H9 (cell line): ENCODE data around the gene TADA2B. TPM values are rescaled to one million over a fixed set of nuclear protein-coding genes. Genes with fewer than 3 reads are reported as not detected.
A peak's percentile ranks its signal among the peaks of the same experiment; 100 is the strongest.

Experiments
- DNase-seq: peaks from one replicate; pipeline ENCODE4 v3.0.0-alpha.2; 2017
- H2AFZ ChIP-seq: one replicate; pipeline ENCODE4 v1.6.1; 2013; ENCODE audit warnings: mild to moderate bottlenecking, low read length, control low read depth, moderate library complexity
- H2AK5ac ChIP-seq: 2 replicates; pipeline ENCODE4 v1.6.1; 2013; ENCODE audit warnings: low read length, control low read depth, mixed read lengths; ENCODE audit not compliant: insufficient read length
- H2BK120ac ChIP-seq: one replicate; pipeline ENCODE4 v1.6.1; 2013; ENCODE audit warnings: low read depth, mild to moderate bottlenecking, low read length, control low read depth, inconsistent platforms; ENCODE audit not compliant: poor library complexity, severe bottlenecking
- H2BK12ac ChIP-seq: 2 replicates; pipeline ENCODE4 v1.6.1; 2013; ENCODE audit warnings: low read length, control low read depth, mixed read lengths, low read depth; ENCODE audit not compliant: insufficient read length
- H2BK15ac ChIP-seq: 2 replicates; pipeline ENCODE4 v1.6.1; 2013; ENCODE audit warnings: low read depth, low read length, control low read depth
- H2BK20ac ChIP-seq: one replicate; pipeline ENCODE4 v1.6.1; 2013; ENCODE audit warnings: low read depth, mild to moderate bottlenecking, low read length, control low read depth, inconsistent platforms; ENCODE audit not compliant: poor library complexity, severe bottlenecking
- H2BK5ac ChIP-seq: 2 replicates; pipeline ENCODE4 v1.6.1; 2013; ENCODE audit warnings: low read length, control low read depth, mixed read lengths; ENCODE audit not compliant: insufficient read length
- H3K14ac ChIP-seq: 2 replicates; pipeline ENCODE4 v1.6.1; 2013; ENCODE audit warnings: low read length, control low read depth; ENCODE audit not compliant: insufficient read depth
- H3K18ac ChIP-seq: 2 replicates; pipeline ENCODE4 v1.6.1; 2013; ENCODE audit warnings: low read depth, mild to moderate bottlenecking, mixed read lengths, low read length, control low read depth; ENCODE audit not compliant: insufficient read length
- H3K23ac ChIP-seq: 2 replicates; pipeline ENCODE4 v1.6.1; 2013; ENCODE audit warnings: low read length, control low read depth, mixed read lengths, low read depth; ENCODE audit not compliant: insufficient read length
- H3K23me2 ChIP-seq: 2 replicates; pipeline ENCODE4 v1.6.1; 2013; ENCODE audit warnings: low read depth, mild to moderate bottlenecking, mixed read lengths, low read length, control low read depth; ENCODE audit not compliant: insufficient read length, poor library complexity, severe bottlenecking
- H3K27ac ChIP-seq: 2 replicates; pipeline ENCODE4 v1.5.1; 2013; ENCODE audit warnings: low read length, control low read depth, mixed read lengths, low read depth; ENCODE audit not compliant: insufficient read length
- H3K27me3 ChIP-seq: 2 replicates; pipeline ENCODE4 v1.6.1; 2013; ENCODE audit warnings: low read length, control low read depth, inconsistent platforms; ENCODE audit not compliant: insufficient read depth
- H3K4ac ChIP-seq: 2 replicates; pipeline ENCODE4 v1.6.1; 2013; ENCODE audit warnings: low read depth, mild to moderate bottlenecking, control low read depth, inconsistent platforms, low read length, moderate library complexity
- H3K4me1 ChIP-seq: 2 replicates; pipeline ENCODE4 v1.6.1; 2013; ENCODE audit warnings: low read length, control low read depth, inconsistent platforms; ENCODE audit not compliant: insufficient read depth
- H3K4me2 ChIP-seq: 2 replicates; pipeline ENCODE4 v1.6.1; 2013; ENCODE audit warnings: low read length, control low read depth, mixed read lengths; ENCODE audit not compliant: insufficient read length, insufficient read depth
- H3K56ac ChIP-seq: 2 replicates; pipeline ENCODE4 v1.6.1; 2013; ENCODE audit warnings: low read depth, mild to moderate bottlenecking, mixed read lengths, low read length, control low read depth; ENCODE audit not compliant: insufficient read length
- H3K79me1 ChIP-seq: 2 replicates; pipeline ENCODE4 v1.6.1; 2013; ENCODE audit warnings: low read depth, mild to moderate bottlenecking, moderate library complexity, low read length, control low read depth, inconsistent platforms; ENCODE audit not compliant: insufficient read depth, poor library complexity, severe bottlenecking
- H3K79me2 ChIP-seq: 2 replicates; pipeline ENCODE4 v1.6.1; 2013; ENCODE audit warnings: low read length, control low read depth, inconsistent platforms; ENCODE audit not compliant: insufficient read depth
- H3K9ac ChIP-seq: 2 replicates; pipeline ENCODE4 v1.6.1; 2013; ENCODE audit warnings: low read length, control low read depth, mixed read lengths; ENCODE audit not compliant: insufficient read length; ENCODE audit errors: extremely low read depth
- H3K9me3 ChIP-seq: one replicate; pipeline ENCODE4 v1.6.1; 2013; ENCODE audit warnings: low read depth, low read length, inconsistent platforms; ENCODE audit not compliant: control insufficient read depth
- H3T11ph ChIP-seq: one replicate; pipeline ENCODE4 v1.6.1; 2013; ENCODE audit warnings: mild to moderate bottlenecking, low read length, control low read depth, inconsistent platforms
- H4K20me1 ChIP-seq: one replicate; pipeline ENCODE4 v1.6.1; 2013; ENCODE audit not compliant: control insufficient read depth, insufficient read length, insufficient read depth
- H4K5ac ChIP-seq: 2 replicates; pipeline ENCODE4 v1.6.1; 2013; ENCODE audit warnings: low read depth, mild to moderate bottlenecking, mixed read lengths, low read length, control low read depth; ENCODE audit not compliant: insufficient read length
- H4K8ac ChIP-seq: replicated peaks from 2 replicates; pipeline ENCODE4 v1.6.1; 2013; ENCODE audit warnings: low read length, control low read depth, mixed read lengths, low read depth; ENCODE audit not compliant: insufficient read length
- H4K91ac ChIP-seq: 2 replicates; pipeline ENCODE4 v1.6.1; 2013; ENCODE audit warnings: low read depth, mild to moderate bottlenecking, moderate library complexity, mixed read lengths, low read length, control low read depth; ENCODE audit not compliant: insufficient read length
- H3K27ac Mint-ChIP-seq, 3 experiments: 2 replicates in 2 of 3; 3 replicates in 1 of 3; pipeline ENCODE4 v1.8.0; 2020 to 2021; ENCODE audit warnings: mixed read lengths in 3 of 3, mild to moderate bottlenecking in 1 of 3, moderate library complexity in 1 of 3
- H3K27me3 Mint-ChIP-seq: 2 replicates; pipeline ENCODE4 v1.8.0; 2021; ENCODE audit warnings: low read depth, mild to moderate bottlenecking, moderate library complexity, mixed read lengths
- H3K36me3 Mint-ChIP-seq, 3 experiments: 2 replicates in 2 of 3; 3 replicates in 1 of 3; pipeline ENCODE4 v1.8.0; 2020 to 2021; ENCODE audit warnings: low read depth in 3 of 3, mixed read lengths in 3 of 3; ENCODE audit not compliant: insufficient read depth in 1 of 3
- H3K4me1 Mint-ChIP-seq, 2 experiments: 2 replicates each; pipeline ENCODE4 v1.8.0; 2020; ENCODE audit warnings: mixed read lengths in 2 of 2
- H3K4me3 Mint-ChIP-seq, 2 experiments: 2 replicates in 1 of 2; 3 replicates in 1 of 2; pipeline ENCODE4 v1.8.0; 2020 to 2021; ENCODE audit warnings: mild to moderate bottlenecking in 2 of 2, mixed read lengths in 2 of 2, moderate library complexity in 1 of 2
- H3K9me3 Mint-ChIP-seq, 2 experiments: 2 replicates in 1 of 2; 3 replicates in 1 of 2; pipeline ENCODE4 v1.8.0; 2020; ENCODE audit warnings: mild to moderate bottlenecking in 2 of 2, mixed read lengths in 2 of 2, moderate library complexity in 1 of 2
- CTCF ChIP-seq: fragments of 200-600 bp; sonication (generic); conservative IDR thresholded peaks from 3 replicates; pipeline ENCODE4 v1.8.0; 2021; ENCODE audit warnings: antibody characterized with exemption, mild to moderate bottlenecking
- WGBS: extraction: QIAGEN DNeasy Blood & Tissue Kit; methylation state at CpG from one replicate; pipeline ENCODE4 v1.1.7; 2013; ENCODE audit warnings: missing lambda C conversion rate, low lambda C conversion rate, mixed read lengths; ENCODE audit not compliant: insufficient read length; ENCODE audit errors: extremely low coverage; 5-methylcytosine and 5-hydroxymethylcytosine counted together
- total RNA-seq: library from RNA; stranded (reverse); gene quantifications from 2 replicates; pipeline ENCODE4 v1.2.1, GENCODE V29; 2021

The TADA2B gene
- total RNA-seq, 1 experiment from 2014 or later = 14.0 TPM

GRCh38 chr4:7046971-7047370 is 3.8 kb downstream of the TADA2B start:
- H3K4me3 Mint-ChIP-seq = 0 out of 5 replicates have a peak overlapping the region, but pooled peaks of 1 of the 2 experiments have one; percentile 4
- no peak for TF ChIP-seq CTCF
- peaks cover 13% of the 10 kb centered on the region for H3K27me3 Mint-ChIP-seq
- H3K18ac ChIP-seq = no peak overlapping the region
- H3K36me3 Mint-ChIP-seq = no peaks in the 10 kb centered on the region; a peak in 2 of 7 replicates
- H3K79me1 ChIP-seq = peaks cover 4% of the 10 kb centered on the region
- peak overlapping the region in 1 of 3 experiments; percentile 15; a peak in 2 of 7 replicates for H3K27ac Mint-ChIP-seq
- no peak overlapping the region for H3K14ac ChIP-seq
- no CpG with 5 or more reads among the region's 9 CpGs for WGBS
- H3K9me3 Mint-ChIP-seq = no peaks in the 10 kb centered on the region
- no peak overlapping the region for H2BK15ac ChIP-seq
- H2BK5ac ChIP-seq = no peak overlapping the region
- no peak overlapping the region for H3K4ac ChIP-seq
- H3K27ac ChIP-seq = no peak overlapping the region
- H3K79me2 ChIP-seq = peaks cover 10% of the 10 kb centered on the region
- no peak overlapping the region for H2BK20ac ChIP-seq
- no peak overlapping the region for H2AK5ac ChIP-seq
- H3K4me1 Mint-ChIP-seq = peaks cover 27 to 33% of the 10 kb centered on the region in 2 experiments
- peaks cover 3% of the 10 kb centered on the region; the same call in 1 of the 2 replicates for H3K4me1 ChIP-seq
- H3K23ac ChIP-seq = no peak overlapping the region
- no peak overlapping the region for H2BK120ac ChIP-seq
- H3K4me2 ChIP-seq = no peak overlapping the region
- H4K20me1 ChIP-seq = no peaks in the 10 kb centered on the region
- no peak overlapping the region for H4K5ac ChIP-seq
- peaks cover 16% of the 10 kb centered on the region for H3K23me2 ChIP-seq
- no peak overlapping the region for H4K91ac ChIP-seq
- H2BK12ac ChIP-seq = no peak overlapping the region
- H3T11ph ChIP-seq = no peak overlapping the region
- no peak overlapping the region for H4K8ac ChIP-seq
- no peak overlapping the region for H3K9ac ChIP-seq
- peaks cover 1% of the 10 kb centered on the region; the same call in 1 of the 2 replicates for H3K27me3 ChIP-seq
- H3K9me3 ChIP-seq = no peaks in the 10 kb centered on the region
- no peak for DNase-seq
- no peak overlapping the region for H2AFZ ChIP-seq
- H3K56ac ChIP-seq = no peak overlapping the region
